ENCODE data around the gene LRCH4.

Gene LRCH4

GRCh38 chr7:100575206-100575631 is 10.7 kb downstream of the LRCH4 start:
- no peak for TF ChIP-seq CTCF (IDR thresholded peaks at IDR 0.05)
- DNase-seq (ENCODE audit: low spot score), result no peak
- H3K4me3 ChIP-seq, result no peak overlapping the region
- H3K27ac ChIP-seq, result no peak overlapping the region

GRCh38 chr7:100574362-100575205 is 11.3 kb downstream of the LRCH4 start:
- Histone ChIP-seq H3K27ac (no peak overlapping the region), H3K4me3 (no peak overlapping the region)
- DNase-seq (ENCODE audit: low spot score), result no peak
- TF ChIP-seq CTCF (IDR thresholded peaks at IDR 0.05), result no peak

GRCh38 chr7:100573691-100574361 is 12.1 kb downstream of the LRCH4 start, which contains the start of gene SAP25:
TSS of gene SAP25 (minus strand) at chr7:100573900. CDS start at chr7:100573742, 158 bp downstream.
- no peak for DNase-seq (ENCODE audit: low spot score)
- no peak for TF ChIP-seq CTCF (IDR thresholded peaks at IDR 0.05)
- Histone ChIP-seq H3K27ac (no peak within 1 kb of the TSS), H3K4me3 (no peak within 1 kb of the TSS)

GRCh38 chr7:100572949-100573675 is 12.8 kb downstream of the LRCH4 start:
- no peak overlapping the region for H3K4me3 ChIP-seq
- no peak overlapping the region for H3K27ac ChIP-seq
- no peak for DNase-seq (ENCODE audit: low spot score)
- TF ChIP-seq CTCF (IDR thresholded peaks at IDR 0.05), result no peak

- no peak for TF ChIP-seq CTCF (IDR thresholded peaks at IDR 0.05)
- DNase-seq (ENCODE audit: low spot score), result no peak
- Histone ChIP-seq H3K27ac (no peak overlapping the region), H3K4me3 (no peak overlapping the region)
Observed at GRCh38 chr7:100572281-100572948, 13.5 kb downstream of the LRCH4 start.

- DNase-seq (ENCODE audit: low spot score), result no peak
- no peak overlapping the region for H3K4me3 ChIP-seq
- no peak for TF ChIP-seq CTCF (IDR thresholded peaks at IDR 0.05)
- no peak overlapping the region for H3K27ac ChIP-seq
Observed at GRCh38 chr7:100571829-100572116, 14.2 kb downstream of the LRCH4 start.

All from coronary artery (tissue), 2 donors.